Measurements from ENCODE around the gene SLC15A3.
A peak's percentile ranks its signal among the peaks of the same experiment; 100 is the strongest.

The SLC15A3 gene

GRCh38 chr11:60928563-60929001 is 23.4 kb downstream of the SLC15A3 start:
- DNase-seq (ENCODE audit: low read depth): no peak

- DNase-seq (ENCODE audit: low read depth): no peak
These were observed 24.4 kb downstream of the SLC15A3 start for GRCh38 chr11:60927600-60927999.

GRCh38 chr11:60927061-60927592 is 24.8 kb downstream of the SLC15A3 start:
- no peak for DNase-seq (ENCODE audit: low read depth)

GRCh38 chr11:60926500-60926899 is 25.5 kb downstream of the SLC15A3 start:
- DNase-seq (ENCODE audit: low read depth): no peak

- DNase-seq (ENCODE audit: low read depth): no peak
These were observed 26.1 kb downstream of the SLC15A3 start for GRCh38 chr11:60925868-60926267.

- no peak for DNase-seq (ENCODE audit: low read depth)
These were observed 26.8 kb downstream of the SLC15A3 start for GRCh38 chr11:60924906-60925853.

GRCh38 chr11:60924110-60924905 is 27.7 kb downstream of the SLC15A3 start, which contains the start of gene TMEM132A:
TMEM132A (plus strand) TSS chr11:60924460; CDS start chr11:60924634, 174 bp downstream.
- DNase-seq (ENCODE audit: low read depth): peak; percentile 20

- DNase-seq (ENCODE audit: low read depth): no peak
These were observed 28.2 kb downstream of the SLC15A3 start for GRCh38 chr11:60923800-60924109.

GRCh38 chr11:60923326-60923725 is 28.6 kb downstream of the SLC15A3 start:
- no peak for DNase-seq (ENCODE audit: low read depth)

- DNase-seq (ENCODE audit: low read depth): no peak
These were observed 29.1 kb downstream of the SLC15A3 start for GRCh38 chr11:60922906-60923305.

GRCh38 chr11:60921777-60922335 is 30.1 kb downstream of the SLC15A3 start:
- DNase-seq (ENCODE audit: low read depth): no peak

GRCh38 chr11:60921259-60921658 is 30.7 kb downstream of the SLC15A3 start:
- no peak for DNase-seq (ENCODE audit: low read depth)

- no peak for DNase-seq (ENCODE audit: low read depth)
These were observed 32.0 kb downstream of the SLC15A3 start for GRCh38 chr11:60919956-60920355.

- DNase-seq (ENCODE audit: low read depth): no peak
These were observed 32.7 kb downstream of the SLC15A3 start for GRCh38 chr11:60919320-60919719.

GRCh38 chr11:60918939-60919265 is 33.1 kb downstream of the SLC15A3 start:
- no peak for DNase-seq (ENCODE audit: low read depth)

- no peak for DNase-seq (ENCODE audit: low read depth)
These were observed 33.6 kb downstream of the SLC15A3 start for GRCh38 chr11:60918251-60918938.

- no peak for DNase-seq (ENCODE audit: low read depth)
These were observed 34.7 kb downstream of the SLC15A3 start for GRCh38 chr11:60917267-60917666.

- DNase-seq (ENCODE audit: low read depth): no peak
These were observed 35.2 kb downstream of the SLC15A3 start for GRCh38 chr11:60916669-60917206.

- peak; percentile 21 for DNase-seq (ENCODE audit: low read depth)
These were observed 36.6 kb downstream of the SLC15A3 start for GRCh38 chr11:60915248-60915914.

GRCh38 chr11:60914633-60915247 is 37.2 kb downstream of the SLC15A3 start:
- no peak for DNase-seq (ENCODE audit: low read depth)

All from fibroblast of the conjunctiva (primary cell).